ENCODE results near the gene HEPN1. TPM values are rescaled to one million over a fixed set of nuclear protein-coding genes. Genes with fewer than 3 reads are reported as not detected.

Gene HEPN1
- total and polyA plus RNA-seq, 2 donors from 2014 or later = not detected

GRCh38 chr11:124887667-124888013 is 31.4 kb upstream of the HEPN1 start:
- H3K9ac ChIP-seq (ENCODE audit: low read length in 3 of 3) = no peak overlapping the region
- H3K27ac ChIP-seq (ENCODE audit: low read depth in 2 of 2, low read length in 2 of 2) = no peak overlapping the region
- H3K36me3 ChIP-seq (ENCODE audit: control insufficient read depth in 2 of 3, insufficient read depth in 3 of 3, low read length in 3 of 3) = no peaks in the 10 kb centered on the region
- TF ChIP-seq, protein P1, sequence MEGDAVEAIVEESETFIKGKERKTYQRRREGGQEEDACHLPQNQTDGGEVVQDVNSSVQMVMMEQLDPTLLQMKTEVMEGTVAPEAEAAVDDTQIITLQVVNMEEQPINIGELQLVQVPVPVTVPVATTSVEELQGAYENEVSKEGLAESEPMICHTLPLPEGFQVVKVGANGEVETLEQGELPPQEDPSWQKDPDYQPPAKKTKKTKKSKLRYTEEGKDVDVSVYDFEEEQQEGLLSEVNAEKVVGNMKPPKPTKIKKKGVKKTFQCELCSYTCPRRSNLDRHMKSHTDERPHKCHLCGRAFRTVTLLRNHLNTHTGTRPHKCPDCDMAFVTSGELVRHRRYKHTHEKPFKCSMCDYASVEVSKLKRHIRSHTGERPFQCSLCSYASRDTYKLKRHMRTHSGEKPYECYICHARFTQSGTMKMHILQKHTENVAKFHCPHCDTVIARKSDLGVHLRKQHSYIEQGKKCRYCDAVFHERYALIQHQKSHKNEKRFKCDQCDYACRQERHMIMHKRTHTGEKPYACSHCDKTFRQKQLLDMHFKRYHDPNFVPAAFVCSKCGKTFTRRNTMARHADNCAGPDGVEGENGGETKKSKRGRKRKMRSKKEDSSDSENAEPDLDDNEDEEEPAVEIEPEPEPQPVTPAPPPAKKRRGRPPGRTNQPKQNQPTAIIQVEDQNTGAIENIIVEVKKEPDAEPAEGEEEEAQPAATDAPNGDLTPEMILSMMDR (IDR thresholded peaks at IDR 0.05; ENCODE audit: borderline replicate concordance, extremely low read depth, insufficient read depth) = no peak
- H3K4me3 ChIP-seq (ENCODE audit: low read length in 3 of 3) = no peak overlapping the region
- DNase-seq (peak in 1 of 5 donors; percentile 16), FAIRE-seq (no peak)
- no peaks in the 10 kb centered on the region for H3K9me3 ChIP-seq (ENCODE audit: control insufficient read depth in 2 of 3, insufficient read depth in 1 of 3, low read length in 3 of 3)
- peaks cover 0 to 13% (median 0%) of the 10 kb centered on the region in 3 donors for H3K4me1 ChIP-seq (ENCODE audit: control insufficient read depth in 2 of 3, insufficient read depth in 2 of 3, low read depth in 1 of 3, low read length in 3 of 3)
- intact Hi-C loops (cut with DNase I) = no loop called here
- no peaks in the 10 kb centered on the region for H3K27me3 ChIP-seq (ENCODE audit: control insufficient read depth, insufficient read depth, low read length)

DNA sequence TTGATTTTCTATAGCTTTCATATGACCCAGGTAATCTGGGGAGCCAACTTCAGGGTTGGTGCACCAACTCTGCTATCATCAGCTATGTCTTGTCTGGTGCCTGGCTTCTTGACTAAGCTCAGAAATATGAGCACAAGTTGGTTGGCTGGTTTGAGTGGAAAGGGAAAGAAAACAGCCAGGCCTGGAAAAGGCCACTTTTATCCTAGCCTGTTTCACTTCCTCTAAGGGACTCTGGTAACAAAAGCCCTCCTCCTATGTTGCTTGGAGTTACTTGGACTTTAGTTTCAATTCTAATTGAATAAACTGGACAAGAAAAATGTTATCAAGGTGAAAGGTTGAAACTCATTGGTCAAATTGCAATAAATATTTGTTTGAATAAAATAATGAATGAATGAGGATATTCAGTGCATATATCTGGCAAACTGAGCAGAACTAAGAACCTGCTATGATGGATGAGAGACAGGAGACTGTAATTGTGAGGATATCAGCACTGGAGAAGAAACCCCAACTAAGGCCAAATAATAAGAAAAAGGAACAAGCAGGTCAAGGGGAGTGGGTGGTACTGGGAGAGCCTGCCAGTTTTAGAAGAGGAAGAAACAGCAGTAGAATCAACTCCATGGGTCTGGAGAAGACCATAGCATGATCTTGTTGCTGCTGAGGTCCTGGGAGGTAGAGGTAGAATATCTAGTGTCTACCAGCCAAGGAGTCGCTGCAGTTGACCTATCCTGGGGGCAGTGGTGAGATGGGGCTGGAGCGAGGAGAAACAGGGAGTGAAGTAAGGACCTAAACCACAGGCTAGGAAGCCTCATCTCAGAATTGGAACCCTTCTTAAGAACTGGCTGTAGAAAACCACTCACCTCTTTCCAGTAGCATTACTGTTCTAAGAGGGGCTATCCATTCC is 29.6 kb upstream of the HEPN1 start:
- intact Hi-C loops (cut with DNase I) = no loop called here
- TF ChIP-seq, protein P1 (IDR thresholded peaks at IDR 0.05; ENCODE audit: borderline replicate concordance, extremely low read depth, insufficient read depth) = no peak
- Histone ChIP-seq H3K36me3 (ENCODE audit: control insufficient read depth in 2 of 3, insufficient read depth in 3 of 3, low read length in 3 of 3) (no peaks in the 10 kb centered on the region), H3K9me3 (ENCODE audit: control insufficient read depth in 2 of 3, insufficient read depth in 1 of 3, low read length in 3 of 3) (no peaks in the 10 kb centered on the region), H3K4me3 (ENCODE audit: low read length in 3 of 3) (no peak overlapping the region), H3K9ac (ENCODE audit: low read length in 3 of 3) (no peak overlapping the region), H3K4me1 (ENCODE audit: control insufficient read depth in 2 of 3, insufficient read depth in 2 of 3, low read depth in 1 of 3, low read length in 3 of 3) (peaks cover 0 to 22% (median 3%) of the 10 kb centered on the region in 3 donors), H3K27ac (ENCODE audit: low read depth in 2 of 2, low read length in 2 of 2) (no peak overlapping the region), H3K27me3 (ENCODE audit: control insufficient read depth, insufficient read depth, low read length) (no peaks in the 10 kb centered on the region)
- DNase-seq (peak in 2 of 5 donors; percentile 5 to 17), FAIRE-seq (no peak)

DNA sequence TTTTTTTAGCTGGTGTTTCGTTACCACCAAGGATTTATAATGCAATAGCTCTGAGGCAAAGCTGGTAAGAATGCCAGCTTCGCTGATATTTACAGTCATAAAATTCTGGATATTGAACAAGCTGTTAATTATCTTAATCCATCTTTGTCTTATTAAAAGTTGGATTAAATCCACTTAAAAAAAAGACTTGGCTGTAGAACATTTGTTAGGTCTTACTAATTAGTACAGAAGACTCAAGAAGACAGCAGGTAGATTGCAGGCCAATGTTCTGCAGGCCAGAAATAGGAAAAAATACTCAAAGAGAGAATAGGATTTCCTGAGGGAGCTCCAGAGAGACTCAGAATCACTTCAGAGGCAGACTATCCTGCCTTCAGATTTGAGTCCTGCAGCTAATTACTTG is 28.9 kb upstream of the HEPN1 start:
- FAIRE-seq = no peak
- peak in 1 of 5 donors; percentile 0 for DNase-seq
- peaks cover 0 to 23% (median 3%) of the 10 kb centered on the region in 3 donors for H3K4me1 ChIP-seq (ENCODE audit: control insufficient read depth in 2 of 3, insufficient read depth in 2 of 3, low read depth in 1 of 3, low read length in 3 of 3)
- TF ChIP-seq, protein P1 (IDR thresholded peaks at IDR 0.05; ENCODE audit: borderline replicate concordance, extremely low read depth, insufficient read depth) = no peak
- no peaks in the 10 kb centered on the region for H3K9me3 ChIP-seq (ENCODE audit: control insufficient read depth in 2 of 3, insufficient read depth in 1 of 3, low read length in 3 of 3)
- no peaks in the 10 kb centered on the region for H3K27me3 ChIP-seq (ENCODE audit: control insufficient read depth, insufficient read depth, low read length)
- no peak overlapping the region for H3K9ac ChIP-seq (ENCODE audit: low read length in 3 of 3)
- no peak overlapping the region for H3K27ac ChIP-seq (ENCODE audit: low read depth in 2 of 2, low read length in 2 of 2)
- no peak overlapping the region for H3K4me3 ChIP-seq (ENCODE audit: low read length in 3 of 3)
- intact Hi-C loops (cut with DNase I) = no loop called here
- H3K36me3 ChIP-seq (ENCODE audit: control insufficient read depth in 2 of 3, insufficient read depth in 3 of 3, low read length in 3 of 3) = no peaks in the 10 kb centered on the region

Measured in kidney (tissue), 14 donors.